Measurements from ENCODE around the gene ABCC4. TPM values are rescaled to one million over a fixed set of nuclear protein-coding genes. Genes with fewer than 3 reads are reported as not detected.

Gene ABCC4
- total and polyA plus RNA-seq, 2 donors (not counting 1 experiment from before 2014, with no cell fraction given): 35.2 to 98.8 TPM

DNA sequence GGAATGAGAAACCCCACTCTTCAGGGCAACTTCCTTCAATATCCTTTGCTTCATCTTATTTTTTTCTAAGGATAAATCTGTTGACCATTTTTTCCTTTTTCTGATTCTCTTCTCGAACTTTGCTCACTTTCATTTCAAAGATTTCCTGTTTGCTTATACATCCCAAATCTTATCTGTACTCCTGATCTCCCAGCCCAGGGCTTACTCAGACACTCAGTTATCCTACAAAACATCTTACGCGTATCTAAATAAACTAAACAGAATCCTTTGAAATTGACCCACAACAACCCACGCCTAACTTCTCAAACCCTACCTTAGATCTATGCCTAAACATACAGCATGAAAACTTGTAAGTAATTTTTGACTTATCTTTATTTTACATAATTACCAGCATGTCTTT lies 179.2 kb downstream of the ABCC4 start:
- H3K4me2 ChIP-seq (ENCODE audit: extremely low read depth, insufficient read depth, low read length): no peak overlapping the region
- TF ChIP-seq, protein P1, sequence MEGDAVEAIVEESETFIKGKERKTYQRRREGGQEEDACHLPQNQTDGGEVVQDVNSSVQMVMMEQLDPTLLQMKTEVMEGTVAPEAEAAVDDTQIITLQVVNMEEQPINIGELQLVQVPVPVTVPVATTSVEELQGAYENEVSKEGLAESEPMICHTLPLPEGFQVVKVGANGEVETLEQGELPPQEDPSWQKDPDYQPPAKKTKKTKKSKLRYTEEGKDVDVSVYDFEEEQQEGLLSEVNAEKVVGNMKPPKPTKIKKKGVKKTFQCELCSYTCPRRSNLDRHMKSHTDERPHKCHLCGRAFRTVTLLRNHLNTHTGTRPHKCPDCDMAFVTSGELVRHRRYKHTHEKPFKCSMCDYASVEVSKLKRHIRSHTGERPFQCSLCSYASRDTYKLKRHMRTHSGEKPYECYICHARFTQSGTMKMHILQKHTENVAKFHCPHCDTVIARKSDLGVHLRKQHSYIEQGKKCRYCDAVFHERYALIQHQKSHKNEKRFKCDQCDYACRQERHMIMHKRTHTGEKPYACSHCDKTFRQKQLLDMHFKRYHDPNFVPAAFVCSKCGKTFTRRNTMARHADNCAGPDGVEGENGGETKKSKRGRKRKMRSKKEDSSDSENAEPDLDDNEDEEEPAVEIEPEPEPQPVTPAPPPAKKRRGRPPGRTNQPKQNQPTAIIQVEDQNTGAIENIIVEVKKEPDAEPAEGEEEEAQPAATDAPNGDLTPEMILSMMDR (conservative IDR thresholded peaks at IDR 0.05 in 1 of 2, IDR thresholded peaks at IDR 0.05 in 1 of 2; ENCODE audit: low read depth in 1 of 2, low read length in 2 of 2): no peak
- no peak for TF ChIP-seq EZH2 (IDR thresholded peaks at IDR 0.05; ENCODE audit: low read length, missing control alignments)
- no peaks in the 10 kb centered on the region for H3K4me1 ChIP-seq (ENCODE audit: control insufficient read depth, extremely low read depth, insufficient read depth, low read length)
- no peak overlapping the region for H3K4me3 ChIP-seq (replicated peaks in 1 of 4; ENCODE audit: control extremely low read depth in 1 of 4, insufficient read depth in 1 of 4, low read depth in 3 of 4, low read length in 4 of 4)
- no peaks in the 10 kb centered on the region for H3K79me2 ChIP-seq (ENCODE audit: control insufficient read depth, insufficient read depth, low read length)
- no peaks in the 10 kb centered on the region for H3K27me3 ChIP-seq (ENCODE audit: control insufficient read depth, insufficient read depth, low read length)
- no peak overlapping the region for H3K9ac ChIP-seq (ENCODE audit: insufficient read depth, low read length)
- peak in 1 of 2 donors; percentile 26 for DNase-seq (ENCODE audit: low read depth in 2 of 2)
- H4K20me1 ChIP-seq (ENCODE audit: control insufficient read depth, extremely low read depth, insufficient read depth, low read length): no peaks in the 10 kb centered on the region
- H2AFZ ChIP-seq (ENCODE audit: low read length): no peak overlapping the region
- H3K9me3 ChIP-seq (ENCODE audit: control insufficient read depth, insufficient read depth, low read depth, low read length): no peaks in the 10 kb centered on the region
- no peak overlapping the region for H3K27ac ChIP-seq (ENCODE audit: insufficient read depth, low read length)
- H3K36me3 ChIP-seq (ENCODE audit: control insufficient read depth, insufficient read depth, low read length): no peaks in the 10 kb centered on the region

DNA sequence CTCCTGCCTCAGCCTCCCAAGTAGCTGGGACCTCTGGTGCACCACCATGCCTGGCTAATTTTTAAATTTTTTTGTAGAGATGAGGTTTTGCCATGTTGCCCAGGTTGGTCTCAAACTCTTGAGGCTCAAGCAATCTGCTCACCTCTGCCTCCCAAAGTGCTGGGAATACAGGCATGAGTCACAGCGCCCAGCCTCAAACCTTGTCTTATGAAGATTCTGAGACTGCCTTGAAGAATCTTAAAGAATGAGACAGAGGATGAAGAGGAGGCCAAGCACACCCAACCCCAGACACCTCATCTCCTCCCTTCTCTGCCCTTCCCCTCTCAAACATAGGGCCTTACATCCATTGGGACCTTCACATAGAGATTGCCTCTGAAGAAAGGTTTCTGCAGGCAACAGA lies 179.7 kb downstream of the ABCC4 start:
- Histone ChIP-seq H3K79me2 (ENCODE audit: control insufficient read depth, insufficient read depth, low read length) (no peaks in the 10 kb centered on the region), H3K36me3 (ENCODE audit: control insufficient read depth, insufficient read depth, low read length) (no peaks in the 10 kb centered on the region), H3K4me2 (ENCODE audit: extremely low read depth, insufficient read depth, low read length) (no peak overlapping the region), H3K4me1 (ENCODE audit: control insufficient read depth, extremely low read depth, insufficient read depth, low read length) (no peaks in the 10 kb centered on the region), H3K9ac (ENCODE audit: insufficient read depth, low read length) (no peak overlapping the region), H3K27ac (ENCODE audit: insufficient read depth, low read length) (no peak overlapping the region), H3K4me3 (replicated peaks in 1 of 4; ENCODE audit: control extremely low read depth in 1 of 4, insufficient read depth in 1 of 4, low read depth in 3 of 4, low read length in 4 of 4) (no peak overlapping the region), H2AFZ (ENCODE audit: low read length) (no peak overlapping the region), H3K9me3 (ENCODE audit: control insufficient read depth, insufficient read depth, low read depth, low read length) (no peaks in the 10 kb centered on the region), H3K27me3 (ENCODE audit: control insufficient read depth, insufficient read depth, low read length) (no peaks in the 10 kb centered on the region), H4K20me1 (ENCODE audit: control insufficient read depth, extremely low read depth, insufficient read depth, low read length) (no peaks in the 10 kb centered on the region)
- peak in 1 of 2 donors; percentile 7 for DNase-seq (ENCODE audit: low read depth in 2 of 2)
- no peak for TF ChIP-seq EZH2 (IDR thresholded peaks at IDR 0.05; ENCODE audit: low read length, missing control alignments)
- TF ChIP-seq, protein P1 (conservative IDR thresholded peaks at IDR 0.05 in 1 of 2, IDR thresholded peaks at IDR 0.05 in 1 of 2; ENCODE audit: low read depth in 1 of 2, low read length in 2 of 2): no peak

DNA sequence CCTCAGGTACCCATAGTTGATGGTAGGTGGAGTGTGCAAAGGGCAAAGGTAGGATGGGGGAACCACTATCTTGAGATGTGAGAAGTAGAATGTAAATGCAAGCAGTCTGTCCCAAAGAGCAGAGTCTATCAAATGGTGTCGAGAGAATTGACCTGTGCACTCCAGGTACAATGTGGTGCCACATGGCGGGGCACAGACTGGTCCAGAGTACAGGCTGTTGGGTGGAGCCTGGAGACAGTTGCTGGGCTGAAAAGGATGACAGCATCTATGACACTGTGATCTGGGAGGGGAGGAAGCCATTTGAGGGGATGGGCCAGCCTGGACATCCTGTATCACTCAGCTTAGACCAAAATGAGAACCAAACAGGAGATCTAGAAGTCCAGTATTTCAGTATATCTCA lies 180.6 kb downstream of the ABCC4 start:
- Histone ChIP-seq H3K4me1 (ENCODE audit: control insufficient read depth, extremely low read depth, insufficient read depth, low read length) (no peaks in the 10 kb centered on the region), H3K9ac (ENCODE audit: insufficient read depth, low read length) (no peak overlapping the region), H3K36me3 (ENCODE audit: control insufficient read depth, insufficient read depth, low read length) (no peaks in the 10 kb centered on the region), H3K27ac (ENCODE audit: insufficient read depth, low read length) (no peak overlapping the region), H3K27me3 (ENCODE audit: control insufficient read depth, insufficient read depth, low read length) (no peaks in the 10 kb centered on the region), H2AFZ (ENCODE audit: low read length) (no peak overlapping the region), H3K79me2 (ENCODE audit: control insufficient read depth, insufficient read depth, low read length) (no peaks in the 10 kb centered on the region), H3K9me3 (ENCODE audit: control insufficient read depth, insufficient read depth, low read depth, low read length) (no peaks in the 10 kb centered on the region), H4K20me1 (ENCODE audit: control insufficient read depth, extremely low read depth, insufficient read depth, low read length) (no peaks in the 10 kb centered on the region), H3K4me2 (ENCODE audit: extremely low read depth, insufficient read depth, low read length) (no peak overlapping the region), H3K4me3 (replicated peaks in 1 of 4; ENCODE audit: control extremely low read depth in 1 of 4, insufficient read depth in 1 of 4, low read depth in 3 of 4, low read length in 4 of 4) (no peak overlapping the region)
- no peak for DNase-seq (ENCODE audit: low read depth in 2 of 2)
- TF ChIP-seq, protein P1 (conservative IDR thresholded peaks at IDR 0.05 in 1 of 2, IDR thresholded peaks at IDR 0.05 in 1 of 2; ENCODE audit: low read depth in 1 of 2, low read length in 2 of 2): no peak
- no peak for TF ChIP-seq EZH2 (IDR thresholded peaks at IDR 0.05; ENCODE audit: low read length, missing control alignments)
